Transverse colon (tissue), 4 donors: ENCODE measurements around the gene TRIM29. TPM values are rescaled to one million over a fixed set of nuclear protein-coding genes. Genes with fewer than 3 reads are reported as not detected.

Source experiments
- DNase-seq: peaks from one replicate; pipeline ENCODE4 v3.0.0-alpha.2; 2019
- H3K27ac ChIP-seq, 4 donors: fragments of 200-600 bp; sonication (generic); 2 replicates each; pipeline ENCODE4 v1.5.1; 2016 to 2018; ENCODE audit warnings: inconsistent platforms in 4 of 4
- H3K27me3 ChIP-seq: fragments of 200-600 bp; sonication (generic); 2 replicates; pipeline ENCODE4 v1.5.1; 2017; ENCODE audit warnings: inconsistent platforms
- H3K36me3 ChIP-seq, 4 donors: fragments of 200-600 bp; sonication (generic); 2 replicates each; pipeline ENCODE4 v1.5.1; 2017 to 2019; ENCODE audit warnings: inconsistent platforms in 4 of 4
- H3K4me1 ChIP-seq, 4 donors: fragments of 200-600 bp; sonication (generic); 2 replicates each; pipeline ENCODE4 v1.5.1; 2017 to 2020; ENCODE audit warnings: inconsistent platforms in 4 of 4
- H3K4me3 ChIP-seq, 4 donors: fragments of 200-600 bp; sonication (generic); 1 replicate in 1 of 4; 2 replicates in 3 of 4; pipeline versions ENCODE4 v1.5.1 to v1.6.1; 2017 to 2019; ENCODE audit warnings: inconsistent platforms in 4 of 4
- H3K9me3 ChIP-seq, 2 donors: fragments of 200-600 bp; sonication (generic); 2 replicates each; pipeline ENCODE4 v1.5.1; 2017 to 2019; ENCODE audit warnings: inconsistent platforms in 2 of 2
- CTCF ChIP-seq, 5 experiments: fragments of 200-600 bp in 3 of 5; fragments of 450-650 bp in 2 of 5; sonication (generic) in 3 of 5; IDR thresholded peaks; 1 replicate in 2 of 5; 2 replicates in 3 of 5; pipeline ENCODE4 v1.5.1; 2016 to 2017; ENCODE audit warnings: antibody characterized with exemption in 5 of 5, inconsistent platforms in 3 of 5, mild to moderate bottlenecking in 2 of 5, moderate library complexity in 1 of 5
- EP300 ChIP-seq: sonication (generic); formaldehyde crosslinking; IDR thresholded peaks from one replicate; pipeline ENCODE4 v1.6.1; 2017; ENCODE audit warnings: antibody characterized with exemption, low read depth
- POLR2A ChIP-seq: fragments of 450-650 bp; IDR thresholded peaks from one replicate; pipeline ENCODE4 v1.6.1; 2016; ENCODE audit warnings: antibody characterized with exemption, mild to moderate bottlenecking, moderate library complexity
- POLR2AphosphoS5 ChIP-seq, 3 donors: sonication (generic); formaldehyde crosslinking; IDR thresholded peaks; one replicate each; pipeline ENCODE4 v1.6.1; 2016; ENCODE audit warnings: antibody characterized with exemption in 3 of 3
- WGBS, 2 donors: methylation state at CpG; one replicate each; pipeline ENCODE4 v1.1.5; 2018; ENCODE audit warnings: low coverage in 1 of 2; 5-methylcytosine and 5-hydroxymethylcytosine counted together
- in situ Hi-C, 4 donors: fragments of 200-750 bp; cut with MboI; loops; one replicate each; pipeline versions ENCODE4 v1.15.0 to v1.15.1; 2017; ENCODE audit warnings: low sequenced_read_pairs in 3 of 4, low pct_ligation_motif_present in 1 of 4, low pct_unique_long_range_greater_than_20kb in 1 of 4
- intact Hi-C: fragments of 100-400 bp; cut with DNase I; formaldehyde crosslinking; loops from one replicate; pipeline ENCODE4 v1.15.1; 2023; ENCODE audit warnings: low total_unique reads
- total RNA-seq, 4 donors: library from RNA; depleted of rRNA; stranded (reverse); fragments of >200 nt; gene quantifications; one replicate each; pipeline ENCODE4 v1.1.0, GENCODE V29; 2016

Gene TRIM29
- total RNA-seq, 4 donors from 2014 or later: 0.75 to 7.8 (median 4.4) TPM; not detected in 1

- in situ Hi-C loops (no loop called here), intact Hi-C loops (no loop called here)
- H3K36me3 ChIP-seq: no peaks in the 10 kb centered on the region
- DNase-seq: no peak
- TF ChIP-seq CTCF (IDR thresholded peaks at IDR 0.05) (no peak), POLR2A (no peak), POLR2AphosphoS5 (IDR thresholded peaks at IDR 0.05) (no peak), EP300 (no peak)
- H3K4me1 ChIP-seq: no peaks in the 10 kb centered on the region
- no peak overlapping the region for H3K27ac ChIP-seq
- no peaks in the 10 kb centered on the region for H3K9me3 ChIP-seq
- 79% methylated on average over 7 of the region's 7 CpGs; no CpG with 5 or more reads in 1 of the 2 donors for WGBS, 2 donors
- no peaks in the 10 kb centered on the region for H3K27me3 ChIP-seq
- H3K4me3 ChIP-seq: no peak overlapping the region
Observed at GRCh38 chr11:120062561-120062930, 75.4 kb downstream of the TRIM29 start.

GRCh38 chr11:120061761-120062560 lies 76.0 kb downstream of the TRIM29 start:
- 71% methylated on average over 28 of the region's 28 CpGs; no CpG with 5 or more reads in 1 of the 2 donors for WGBS, 2 donors
- H3K4me3 ChIP-seq: no peak overlapping the region
- intact Hi-C loops: no loop called here
- H3K9me3 ChIP-seq: no peaks in the 10 kb centered on the region
- no peak overlapping the region for H3K27ac ChIP-seq
- H3K4me1 ChIP-seq: no peaks in the 10 kb centered on the region
- no peaks in the 10 kb centered on the region for H3K27me3 ChIP-seq
- DNase-seq: no peak
- no peaks in the 10 kb centered on the region for H3K36me3 ChIP-seq
- in situ Hi-C loops: no loop called here
- no peak for TF ChIP-seq POLR2AphosphoS5 (IDR thresholded peaks at IDR 0.05)
- no peak for TF ChIP-seq POLR2A
- no peak for TF ChIP-seq CTCF (IDR thresholded peaks at IDR 0.05)
- no peak for TF ChIP-seq EP300

Other genes with a start within 250 kb of the TRIM29 start
- 100 to 1,000 TPM in 3 of 4 donors, 10 to 100 TPM in 1; 78.8 to 553 (median 287) TPM for gene OAF, start 72.9 kb upstream of the TRIM29 start, total RNA-seq
- gene POU2F3, start 102.0 kb upstream of the TRIM29 start, total RNA-seq: 1 to 10 TPM in 2 of 4 donors, not detected in 2; 1.9 to 2.2 TPM
- gene TLCD5, start 187.2 kb upstream of the TRIM29 start, total RNA-seq: 1 to 10 TPM in 3 of 4 donors, not detected in 1; 1.3 to 9.4 (median 1.5) TPM
- 100 to 1,000 TPM in 2 of 4 donors, 10 to 100 TPM in 2; 75.9 to 116 (median 94.3) TPM for gene ARHGEF12, start 198.3 kb upstream of the TRIM29 start, total RNA-seq